Upper lobe of left lung (tissue), 6 donors: ENCODE results near the gene TEX35. TPM values are rescaled to one million over a fixed set of nuclear protein-coding genes. Genes with fewer than 3 reads are reported as not detected.
A peak's percentile ranks its signal among the peaks of the same experiment; 100 is the strongest.

Experiments used
- ATAC-seq, 2 donors: fragments of 200-7000 bp; cut with Tn5 transposase; one replicate each; pipeline ENCODE4 v1.9.1; 2022; ENCODE audit warnings: mild to moderate bottlenecking in 2 of 2, moderate library complexity in 2 of 2; ENCODE audit not compliant: low FRiP score in 2 of 2
- DNase-seq, 2 donors: peaks; one replicate each; pipeline ENCODE4 v3.0.0-alpha.2; 2019 to 2020
- H3K27ac ChIP-seq, 4 donors: fragments of 200-600 bp; sonication (generic); one replicate each; pipeline ENCODE4 v1.5.1; 2016 to 2019
- H3K27me3 ChIP-seq, 4 donors: fragments of 200-600 bp; sonication (generic); one replicate each; pipeline ENCODE4 v1.5.1; 2017 to 2019
- H3K36me3 ChIP-seq, 4 donors: fragments of 200-600 bp; sonication (generic); one replicate each; pipeline ENCODE4 v1.5.1; 2016 to 2019
- H3K4me1 ChIP-seq, 4 donors: fragments of 200-600 bp; sonication (generic); one replicate each; pipeline ENCODE4 v1.5.1; 2018 to 2019
- H3K4me3 ChIP-seq, 4 donors: fragments of 200-600 bp; sonication (generic); one replicate each; pipeline ENCODE4 v1.5.1; 2017 to 2019; ENCODE audit warnings: mild to moderate bottlenecking in 2 of 4, moderate library complexity in 1 of 4
- H3K9me3 ChIP-seq, 4 donors: fragments of 200-600 bp; sonication (generic); one replicate each; pipeline ENCODE4 v1.5.1; 2018 to 2019
- CTCF ChIP-seq, 6 experiments: fragments of 450-650 bp in 4 of 6; fragments of 200-600 bp in 2 of 6; sonication (generic) in 2 of 6; IDR thresholded peaks; one replicate each; pipeline ENCODE4 v1.5.1; 2016 to 2019; ENCODE audit warnings: antibody characterized with exemption in 6 of 6
- EP300 ChIP-seq, 4 donors: sonication (generic); formaldehyde crosslinking; IDR thresholded peaks; one replicate each; pipeline ENCODE4 v1.5.1; 2017; ENCODE audit warnings: antibody characterized with exemption in 4 of 4, control low read depth in 2 of 4
- POLR2A ChIP-seq, 4 donors: fragments of 450-650 bp; IDR thresholded peaks; one replicate each; pipeline ENCODE4 v1.5.1; 2016 to 2017; ENCODE audit warnings: antibody characterized with exemption in 4 of 4, mild to moderate bottlenecking in 2 of 4
- POLR2AphosphoS5 ChIP-seq, 2 donors: sonication (generic); formaldehyde crosslinking; IDR thresholded peaks; one replicate each; pipeline ENCODE4 v1.5.1; 2017; ENCODE audit warnings: antibody characterized with exemption in 2 of 2
- WGBS, 2 donors: methylation state at CpG; one replicate each; pipeline ENCODE4 v1.1.5; 2017 to 2018; 5-methylcytosine and 5-hydroxymethylcytosine counted together
- total RNA-seq, 6 donors: library from RNA; depleted of rRNA in 4 of 6; stranded (reverse); fragments of >200 nt in 4 of 6; gene quantifications; one replicate each; pipeline versions ENCODE4 v1.1.0 to v1.2.1, GENCODE V29; 2016 to 2021
- donor health status: DM: no; HTN: no; CAD: no; lungs with moderate emphysema.
- donor health status: DM: no; HTN: yes; CAD: no; lungs with severe emphysema.

TEX35 gene
- total RNA-seq, 6 donors from 2014 or later: not detected

- H3K27me3 ChIP-seq: no peaks in the 10 kb centered on the region
- no peak overlapping the region for H3K27ac ChIP-seq
- H3K36me3 ChIP-seq: peaks cover 0 to 72% (median 22%) of the 10 kb centered on the region in 4 donors
- ATAC-seq (peak in 1 of 2 donors; percentile 72), DNase-seq (no peak)
- H3K4me1 ChIP-seq: no peaks in the 10 kb centered on the region
- H3K4me3 ChIP-seq: no peak overlapping the region
- WGBS, 2 donors: 73 to 76% methylated on average over 5 of the region's 5 CpGs
- no peaks in the 10 kb centered on the region for H3K9me3 ChIP-seq
- no peak for TF ChIP-seq CTCF (IDR thresholded peaks at IDR 0.05)
Observed at GRCh38 chr1:178470411-178470960, 42.4 kb upstream of the TEX35 start.

- no peak for DNase-seq
- Histone ChIP-seq H3K4me1 (no peaks in the 10 kb centered on the region), H3K4me3 (no peak overlapping the region), H3K27ac (no peak overlapping the region), H3K9me3 (no peaks in the 10 kb centered on the region), H3K36me3 (peaks cover 0 to 62% (median 14%) of the 10 kb centered on the region in 4 donors), H3K27me3 (no peaks in the 10 kb centered on the region)
- TF ChIP-seq EP300 (IDR thresholded peaks at IDR 0.05) (no peak), POLR2AphosphoS5 (IDR thresholded peaks at IDR 0.05) (no peak), CTCF (IDR thresholded peaks at IDR 0.05) (no peak), POLR2A (IDR thresholded peaks at IDR 0.05) (no peak)
- ATAC-seq: no peak
Observed at GRCh38 chr1:178472531-178472930, 40.4 kb upstream of the TEX35 start.

GRCh38 chr1:178477373-178477772, 35.5 kb upstream of the TEX35 start:
- no peak for ATAC-seq
- Histone ChIP-seq H3K4me3 (no peak overlapping the region), H3K27me3 (no peaks in the 10 kb centered on the region), H3K9me3 (no peaks in the 10 kb centered on the region), H3K36me3 (peaks cover 0 to 47% (median 5%) of the 10 kb centered on the region in 4 donors), H3K27ac (no peak overlapping the region), H3K4me1 (no peaks in the 10 kb centered on the region)
- 76 to 90% methylated on average over 4 of the region's 4 CpGs for WGBS, 2 donors
- no peak for TF ChIP-seq POLR2A (IDR thresholded peaks at IDR 0.05)
- no peak for TF ChIP-seq EP300 (IDR thresholded peaks at IDR 0.05)
- no peak for TF ChIP-seq POLR2AphosphoS5 (IDR thresholded peaks at IDR 0.05)
- TF ChIP-seq CTCF (IDR thresholded peaks at IDR 0.05): no peak
- no peak for DNase-seq

- Histone ChIP-seq H3K4me3 (no peak overlapping the region), H3K27ac (no peak overlapping the region), H3K4me1 (no peaks in the 10 kb centered on the region), H3K36me3 (peaks cover 0 to 42% (median 4%) of the 10 kb centered on the region in 4 donors), H3K27me3 (no peaks in the 10 kb centered on the region), H3K9me3 (no peaks in the 10 kb centered on the region)
- no peak for DNase-seq
- 23 to 39% methylated on average over 1 of the region's 1 CpG for WGBS, 2 donors
- ATAC-seq: no peak
- TF ChIP-seq POLR2A (IDR thresholded peaks at IDR 0.05) (no peak), CTCF (IDR thresholded peaks at IDR 0.05) (no peak), EP300 (IDR thresholded peaks at IDR 0.05) (no peak), POLR2AphosphoS5 (IDR thresholded peaks at IDR 0.05) (no peak)
Observed at GRCh38 chr1:178477841-178478240, 35.1 kb upstream of the TEX35 start.

- 88 to 90% methylated on average over 5 of the region's 5 CpGs for WGBS, 2 donors
- no peak overlapping the region for H3K4me3 ChIP-seq
- peaks cover 0 to 15% (median 4%) of the 10 kb centered on the region in 4 donors for H3K4me1 ChIP-seq
- ATAC-seq (no peak), DNase-seq (peak in 1 of 2 donors; percentile 20)
- no peaks in the 10 kb centered on the region for H3K9me3 ChIP-seq
- H3K27me3 ChIP-seq: no peaks in the 10 kb centered on the region
- TF ChIP-seq EP300 (IDR thresholded peaks at IDR 0.05): no peak
- TF ChIP-seq POLR2AphosphoS5 (IDR thresholded peaks at IDR 0.05): no peak
- no peak for TF ChIP-seq CTCF (IDR thresholded peaks at IDR 0.05)
- no peak for TF ChIP-seq POLR2A (IDR thresholded peaks at IDR 0.05)
- H3K27ac ChIP-seq: no peak overlapping the region
- peaks cover 0 to 9% (median 0%) of the 10 kb centered on the region in 4 donors for H3K36me3 ChIP-seq
Observed at GRCh38 chr1:178483251-178483957, 29.5 kb upstream of the TEX35 start.
